ENCODE results near the gene FYN. TPM values are rescaled to one million over a fixed set of nuclear protein-coding genes. Genes with fewer than 3 reads are reported as not detected.
A peak's percentile ranks its signal among the peaks of the same experiment; 100 is the strongest.

The FYN gene
- total RNA-seq, 1 donor from 2014 or later = 130 TPM

DNA sequence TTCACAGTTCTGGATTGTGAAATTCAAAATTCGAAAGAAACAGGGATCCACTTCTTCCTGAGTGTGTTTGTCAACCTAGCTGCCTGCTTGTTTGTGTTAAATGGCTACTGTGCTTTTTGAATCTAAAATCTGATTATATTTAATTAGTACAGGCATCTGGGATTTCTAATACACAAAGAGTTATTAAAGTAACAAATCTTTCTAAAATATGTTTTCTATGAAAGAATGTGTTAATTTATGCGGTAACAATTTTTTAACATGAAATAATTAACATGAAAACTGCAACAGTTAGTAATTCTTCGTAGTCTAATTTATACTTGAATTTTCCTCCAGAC is 186.4 kb downstream of the FYN start:
- Histone ChIP-seq H3K4me1 (peaks cover 76% of the 10 kb centered on the region), H3K4me3 (no peak overlapping the region), H3K9me3 (no peaks in the 10 kb centered on the region), H3K36me3 (no peaks in the 10 kb centered on the region), H3K27me3 (no peaks in the 10 kb centered on the region), H3K27ac (peak overlapping the region; percentile 78)
- intact Hi-C loops (cut with DNase I) = no loop called here
- no peak for DNase-seq (ENCODE audit: extremely low spot score in 2 of 2)
- TF ChIP-seq POLR2AphosphoS5 (IDR thresholded peaks at IDR 0.05; ENCODE audit: insufficient read depth in 1 of 2, low read depth in 1 of 2) (no peak), POLR2A (IDR thresholded peaks at IDR 0.05) (no peak)
- TF ChIP-seq, protein P1, sequence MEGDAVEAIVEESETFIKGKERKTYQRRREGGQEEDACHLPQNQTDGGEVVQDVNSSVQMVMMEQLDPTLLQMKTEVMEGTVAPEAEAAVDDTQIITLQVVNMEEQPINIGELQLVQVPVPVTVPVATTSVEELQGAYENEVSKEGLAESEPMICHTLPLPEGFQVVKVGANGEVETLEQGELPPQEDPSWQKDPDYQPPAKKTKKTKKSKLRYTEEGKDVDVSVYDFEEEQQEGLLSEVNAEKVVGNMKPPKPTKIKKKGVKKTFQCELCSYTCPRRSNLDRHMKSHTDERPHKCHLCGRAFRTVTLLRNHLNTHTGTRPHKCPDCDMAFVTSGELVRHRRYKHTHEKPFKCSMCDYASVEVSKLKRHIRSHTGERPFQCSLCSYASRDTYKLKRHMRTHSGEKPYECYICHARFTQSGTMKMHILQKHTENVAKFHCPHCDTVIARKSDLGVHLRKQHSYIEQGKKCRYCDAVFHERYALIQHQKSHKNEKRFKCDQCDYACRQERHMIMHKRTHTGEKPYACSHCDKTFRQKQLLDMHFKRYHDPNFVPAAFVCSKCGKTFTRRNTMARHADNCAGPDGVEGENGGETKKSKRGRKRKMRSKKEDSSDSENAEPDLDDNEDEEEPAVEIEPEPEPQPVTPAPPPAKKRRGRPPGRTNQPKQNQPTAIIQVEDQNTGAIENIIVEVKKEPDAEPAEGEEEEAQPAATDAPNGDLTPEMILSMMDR (IDR thresholded peaks at IDR 0.05) = no peak

DNA sequence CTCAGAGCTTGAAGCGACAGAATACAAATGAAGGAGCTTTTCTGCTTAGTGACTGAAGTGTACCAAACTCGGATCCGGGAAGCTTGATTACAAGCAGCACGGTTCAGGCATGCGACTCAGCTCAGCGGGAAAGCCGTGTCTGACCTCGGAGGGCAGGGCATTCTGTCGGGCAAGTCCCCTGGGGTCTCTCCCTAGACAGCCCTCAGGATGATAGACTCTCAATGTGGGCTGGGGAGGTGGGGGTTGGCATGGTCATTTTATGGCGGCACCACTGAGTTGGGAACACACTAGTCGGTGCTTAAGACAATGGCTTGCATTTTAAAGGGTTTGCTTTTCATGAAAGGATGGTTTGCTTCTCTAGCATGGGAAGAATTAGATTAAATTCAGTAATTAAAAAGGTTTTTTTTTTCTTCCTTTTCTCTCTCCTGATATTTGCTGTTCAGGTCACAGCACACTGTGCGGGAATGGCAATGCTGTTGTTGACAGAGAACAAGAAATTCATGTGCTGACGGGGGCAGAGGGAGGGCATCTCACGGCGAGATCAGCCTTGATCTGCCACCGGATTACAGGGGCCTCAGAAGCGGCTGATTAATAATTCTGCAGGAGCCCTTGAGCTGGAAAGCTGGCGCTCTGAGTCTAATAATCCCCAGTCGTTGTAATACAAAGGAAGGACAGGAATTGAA is 186.9 kb downstream of the FYN start:
- Histone ChIP-seq H3K4me3 (no peak overlapping the region), H3K4me1 (peaks cover 77% of the 10 kb centered on the region), H3K27ac (peak overlapping the region; percentile 78), H3K9me3 (no peaks in the 10 kb centered on the region), H3K36me3 (no peaks in the 10 kb centered on the region), H3K27me3 (no peaks in the 10 kb centered on the region)
- intact Hi-C loops (cut with DNase I) = no loop called here
- DNase-seq (ENCODE audit: extremely low spot score in 2 of 2) = peak in 1 of 2 donors; percentile 83
- TF ChIP-seq POLR2A (IDR thresholded peaks at IDR 0.05) (no peak), POLR2AphosphoS5 (IDR thresholded peaks at IDR 0.05; ENCODE audit: insufficient read depth in 1 of 2, low read depth in 1 of 2) (peak in 1 of 2 donors; percentile 10)
- TF ChIP-seq, protein P1 (IDR thresholded peaks at IDR 0.05) = no peak

DNA sequence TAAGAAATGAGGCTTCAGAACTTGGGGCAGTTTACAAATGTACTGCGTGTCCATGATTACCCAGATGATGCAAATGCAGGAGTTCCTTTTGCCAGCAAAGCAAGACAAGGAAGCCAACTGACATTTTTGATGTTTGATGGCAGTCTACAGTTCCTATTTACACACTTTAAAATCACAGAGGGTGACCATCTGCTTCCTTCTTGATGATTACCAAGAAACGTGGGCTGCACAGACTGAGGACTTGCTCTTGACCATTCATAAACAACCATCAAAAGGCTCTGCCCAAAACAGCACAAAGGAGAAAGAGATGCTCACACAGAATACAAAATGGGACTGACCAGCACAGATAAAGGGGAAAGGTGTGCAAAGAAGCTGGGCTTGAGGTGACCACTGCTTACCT is 187.7 kb downstream of the FYN start:
- Histone ChIP-seq H3K9me3 (no peaks in the 10 kb centered on the region), H3K36me3 (no peaks in the 10 kb centered on the region), H3K27me3 (no peaks in the 10 kb centered on the region), H3K4me1 (peaks cover 72% of the 10 kb centered on the region), H3K4me3 (no peak overlapping the region), H3K27ac (peak overlapping the region; percentile 78)
- TF ChIP-seq, protein P1 (IDR thresholded peaks at IDR 0.05) = no peak
- TF ChIP-seq POLR2A (IDR thresholded peaks at IDR 0.05) = no peak
- no peak for TF ChIP-seq POLR2AphosphoS5 (IDR thresholded peaks at IDR 0.05; ENCODE audit: insufficient read depth in 1 of 2, low read depth in 1 of 2)
- peak in 1 of 2 donors; percentile 82 for DNase-seq (ENCODE audit: extremely low spot score in 2 of 2)
- intact Hi-C loops (cut with DNase I) = no loop called here

DNA sequence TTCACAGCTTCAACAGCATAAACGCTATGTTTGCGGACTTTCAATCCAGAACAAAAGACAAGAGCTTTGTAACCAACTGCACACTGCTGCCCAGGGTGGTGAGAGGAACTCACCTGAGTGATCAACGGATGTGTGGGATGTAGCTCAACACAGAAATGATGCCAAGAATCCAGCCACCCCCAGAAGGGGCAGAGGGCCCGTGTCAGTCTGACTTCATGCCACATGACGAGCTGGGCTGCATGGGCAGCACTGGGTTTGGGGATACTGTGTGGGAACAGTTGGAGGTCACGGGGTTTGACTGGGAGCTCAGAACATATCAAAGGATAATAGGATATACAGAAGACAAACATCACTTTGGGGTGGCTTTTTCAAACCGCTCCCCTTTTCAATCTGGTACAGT is 188.2 kb downstream of the FYN start:
- intact Hi-C loops (cut with DNase I) = no loop called here

More for the DNA sequence above, 188.2 kb downstream of the FYN start:
- Histone ChIP-seq H3K36me3 (peaks cover 0 to 2% of the 10 kb centered on the region in 2 donors), H3K27me3 (no peaks in the 10 kb centered on the region), H3K27ac (peak overlapping the region; percentile 78), H3K4me1 (peaks cover 71% of the 10 kb centered on the region), H3K9me3 (no peaks in the 10 kb centered on the region), H3K4me3 (no peak overlapping the region)
- no peak for TF ChIP-seq POLR2A (IDR thresholded peaks at IDR 0.05)
- TF ChIP-seq POLR2AphosphoS5 (IDR thresholded peaks at IDR 0.05; ENCODE audit: insufficient read depth in 1 of 2, low read depth in 1 of 2) = no peak
- TF ChIP-seq, protein P1 (IDR thresholded peaks at IDR 0.05) = no peak
- peak in 1 of 2 donors; percentile 84 for DNase-seq (ENCODE audit: extremely low spot score in 2 of 2)

Measured in vagina (tissue), 2 donors.